Calu3 (cell line): ENCODE data around the gene VEZF1. TPM values are rescaled to one million over a fixed set of nuclear protein-coding genes. Genes with fewer than 3 reads are reported as not detected.

Experiments
- BruUV-seq: library from RNA; stranded (reverse); fragments of 400-500 nt; replicated peaks from 2 replicates; lab custom pipeline; 2021; lab: Mats Ljungman, UMichigan
- CTCF ChIA-PET: fragments of 300-600 bp; sonication (Branson Sonifier 250); formaldehyde crosslinking; loops from one replicate; lab custom pipeline; 2022; ENCODE audit warnings: antibody characterized with exemption; lab: Charles Lee
- DNase-seq: peaks from one replicate; pipeline ENCODE4 v3.0.0; 2022
- H3K27ac Mint-ChIP-seq: one replicate; pipeline ENCODE4 v1.8.0; 2022; ENCODE audit warnings: mixed read lengths; ENCODE audit not compliant: unreplicated experiment
- H3K27me3 Mint-ChIP-seq: one replicate; pipeline ENCODE4 v1.8.0; 2022; ENCODE audit warnings: mixed read lengths; ENCODE audit not compliant: unreplicated experiment
- H3K36me3 Mint-ChIP-seq: one replicate; pipeline ENCODE4 v1.8.0; 2022; ENCODE audit warnings: mild to moderate bottlenecking, moderate library complexity, mixed read lengths; ENCODE audit not compliant: insufficient read depth, unreplicated experiment
- H3K4me1 Mint-ChIP-seq: one replicate; pipeline ENCODE4 v1.8.0; 2022; ENCODE audit warnings: mild to moderate bottlenecking, low read depth, mixed read lengths; ENCODE audit not compliant: unreplicated experiment
- H3K4me3 Mint-ChIP-seq: one replicate; pipeline ENCODE4 v1.8.0; 2022; ENCODE audit warnings: mild to moderate bottlenecking, low read depth, moderate library complexity, mixed read lengths; ENCODE audit not compliant: unreplicated experiment
- H3K9me3 Mint-ChIP-seq: one replicate; pipeline ENCODE4 v1.8.0; 2022; ENCODE audit warnings: low read depth, mixed read lengths; ENCODE audit not compliant: unreplicated experiment
- intact Hi-C: fragments of 100-400 bp; cut with micrococcal nuclease; formaldehyde crosslinking; loops from one replicate; pipeline ENCODE4 v1.10.0; 2022; ENCODE audit not compliant: unreplicated experiment
- total RNA-seq: library from RNA; stranded (reverse); gene quantifications from 2 replicates; pipeline ENCODE4 v1.2.3, GENCODE V29; 2022
- TF ChIP-seq, protein P1 (sequence below): fragments of 200-600 bp; IDR thresholded peaks from one replicate; pipeline ENCODE4 v1.8.0; 2022; ENCODE audit warnings: antibody characterized with exemption; ENCODE audit not compliant: unreplicated experiment

The VEZF1 gene
- total RNA-seq, 1 experiment from 2014 or later: 40.4 TPM

GRCh38 chr17:57970710-57971109, 17.3 kb downstream of the VEZF1 start:
- Mint-ChIP-seq H3K9me3 (no peaks in the 10 kb centered on the region), H3K27me3 (no peaks in the 10 kb centered on the region), H3K27ac (no peak overlapping the region), H3K4me1 (peaks cover 5% of the 10 kb centered on the region), H3K4me3 (no peak overlapping the region), H3K36me3 (peaks cover 5% of the 10 kb centered on the region)
- CTCF ChIA-PET: no interaction called here
- TF ChIP-seq, protein P1, sequence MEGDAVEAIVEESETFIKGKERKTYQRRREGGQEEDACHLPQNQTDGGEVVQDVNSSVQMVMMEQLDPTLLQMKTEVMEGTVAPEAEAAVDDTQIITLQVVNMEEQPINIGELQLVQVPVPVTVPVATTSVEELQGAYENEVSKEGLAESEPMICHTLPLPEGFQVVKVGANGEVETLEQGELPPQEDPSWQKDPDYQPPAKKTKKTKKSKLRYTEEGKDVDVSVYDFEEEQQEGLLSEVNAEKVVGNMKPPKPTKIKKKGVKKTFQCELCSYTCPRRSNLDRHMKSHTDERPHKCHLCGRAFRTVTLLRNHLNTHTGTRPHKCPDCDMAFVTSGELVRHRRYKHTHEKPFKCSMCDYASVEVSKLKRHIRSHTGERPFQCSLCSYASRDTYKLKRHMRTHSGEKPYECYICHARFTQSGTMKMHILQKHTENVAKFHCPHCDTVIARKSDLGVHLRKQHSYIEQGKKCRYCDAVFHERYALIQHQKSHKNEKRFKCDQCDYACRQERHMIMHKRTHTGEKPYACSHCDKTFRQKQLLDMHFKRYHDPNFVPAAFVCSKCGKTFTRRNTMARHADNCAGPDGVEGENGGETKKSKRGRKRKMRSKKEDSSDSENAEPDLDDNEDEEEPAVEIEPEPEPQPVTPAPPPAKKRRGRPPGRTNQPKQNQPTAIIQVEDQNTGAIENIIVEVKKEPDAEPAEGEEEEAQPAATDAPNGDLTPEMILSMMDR: no peak
- intact Hi-C loops: no loop called here
- DNase-seq: no peak
- no TSS peak for BruUV-seq

- Mint-ChIP-seq H3K36me3 (no peaks in the 10 kb centered on the region), H3K27ac (no peak overlapping the region), H3K9me3 (no peaks in the 10 kb centered on the region), H3K27me3 (no peaks in the 10 kb centered on the region), H3K4me1 (peaks cover 5% of the 10 kb centered on the region), H3K4me3 (no peak overlapping the region)
- no peak for DNase-seq
- no TSS peak for BruUV-seq
- CTCF ChIA-PET: no interaction called here
- TF ChIP-seq, protein P1: no peak
- intact Hi-C loops: no loop called here
Measured at GRCh38 chr17:57968456-57968855, 19.6 kb downstream of the VEZF1 start.

DNA sequence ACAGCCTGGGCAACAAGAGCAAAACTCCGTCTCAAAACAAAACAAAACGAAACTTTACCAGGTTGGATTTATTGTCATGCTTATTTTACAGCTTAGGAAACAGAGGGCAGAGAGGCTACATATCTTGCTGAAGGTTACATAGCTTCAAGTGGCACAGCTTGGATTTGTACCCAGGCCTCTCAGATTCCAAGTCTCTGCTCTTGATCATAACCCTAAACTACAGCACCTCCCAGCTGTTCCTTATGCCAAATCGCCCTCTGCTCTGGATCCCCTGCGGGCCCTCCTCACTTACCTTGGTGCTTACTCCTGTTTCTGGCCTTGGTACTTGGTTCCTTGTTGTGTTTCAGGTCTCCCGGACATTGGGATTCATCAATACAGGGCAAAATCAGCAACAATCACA, 21.2 kb downstream of the VEZF1 start:
- no TSS peak for BruUV-seq
- no peaks in the 10 kb centered on the region for H3K27me3 Mint-ChIP-seq
- no peak overlapping the region for H3K27ac Mint-ChIP-seq
- TF ChIP-seq, protein P1: no peak
- CTCF ChIA-PET: no interaction called here
- H3K4me3 Mint-ChIP-seq: no peak overlapping the region
- peaks cover 5% of the 10 kb centered on the region for H3K4me1 Mint-ChIP-seq
- DNase-seq: no peak
- H3K36me3 Mint-ChIP-seq: no peaks in the 10 kb centered on the region
- intact Hi-C loops: no loop called here
- no peaks in the 10 kb centered on the region for H3K9me3 Mint-ChIP-seq

DNA sequence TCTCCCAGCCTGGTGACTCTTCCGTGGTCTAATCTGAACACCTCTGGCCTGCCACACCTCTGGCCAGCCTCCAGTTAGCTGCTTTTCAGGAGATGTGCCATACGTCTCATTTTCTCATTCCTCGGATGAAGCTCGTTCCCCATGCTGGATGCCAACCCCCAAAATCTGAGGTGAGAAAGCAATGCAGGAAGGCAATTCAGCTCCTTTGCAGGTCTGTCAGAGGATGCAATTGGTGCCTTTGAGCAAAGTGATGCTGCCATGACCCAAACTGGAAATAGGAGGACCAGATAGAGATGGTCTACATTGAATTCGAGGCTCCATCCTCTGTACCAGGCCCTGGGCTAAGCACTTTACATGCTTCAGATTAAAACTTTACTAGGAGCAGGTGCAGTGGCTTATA, 21.8 kb downstream of the VEZF1 start:
- H3K36me3 Mint-ChIP-seq: no peaks in the 10 kb centered on the region
- H3K4me1 Mint-ChIP-seq: peaks cover 5% of the 10 kb centered on the region
- TF ChIP-seq, protein P1: no peak
- no peaks in the 10 kb centered on the region for H3K27me3 Mint-ChIP-seq
- no peak overlapping the region for H3K4me3 Mint-ChIP-seq
- BruUV-seq: no TSS peak
- intact Hi-C loops: no loop called here
- CTCF ChIA-PET: interaction anchor here (1.5 kb wide), 1 partner anchor 12 kb away, joined by 4 read pairs; the partner anchor contains the start of gene CUEDC1
- no peaks in the 10 kb centered on the region for H3K9me3 Mint-ChIP-seq
- DNase-seq: no peak
- H3K27ac Mint-ChIP-seq: no peak overlapping the region
